ENCODE measurements around the gene RNF4. TPM values are rescaled to one million over a fixed set of nuclear protein-coding genes. Genes with fewer than 3 reads are reported as not detected.
"Not testable (repeated sequence)": the region's sequence is repeated elsewhere in the genome, so short reads cannot be mapped to it uniquely, and the experiment has no call there.

Gene RNF4
- total RNA-seq, 4 donors from 2014 or later = 33.2 to 49.0 (median 40.7) TPM

DNA sequence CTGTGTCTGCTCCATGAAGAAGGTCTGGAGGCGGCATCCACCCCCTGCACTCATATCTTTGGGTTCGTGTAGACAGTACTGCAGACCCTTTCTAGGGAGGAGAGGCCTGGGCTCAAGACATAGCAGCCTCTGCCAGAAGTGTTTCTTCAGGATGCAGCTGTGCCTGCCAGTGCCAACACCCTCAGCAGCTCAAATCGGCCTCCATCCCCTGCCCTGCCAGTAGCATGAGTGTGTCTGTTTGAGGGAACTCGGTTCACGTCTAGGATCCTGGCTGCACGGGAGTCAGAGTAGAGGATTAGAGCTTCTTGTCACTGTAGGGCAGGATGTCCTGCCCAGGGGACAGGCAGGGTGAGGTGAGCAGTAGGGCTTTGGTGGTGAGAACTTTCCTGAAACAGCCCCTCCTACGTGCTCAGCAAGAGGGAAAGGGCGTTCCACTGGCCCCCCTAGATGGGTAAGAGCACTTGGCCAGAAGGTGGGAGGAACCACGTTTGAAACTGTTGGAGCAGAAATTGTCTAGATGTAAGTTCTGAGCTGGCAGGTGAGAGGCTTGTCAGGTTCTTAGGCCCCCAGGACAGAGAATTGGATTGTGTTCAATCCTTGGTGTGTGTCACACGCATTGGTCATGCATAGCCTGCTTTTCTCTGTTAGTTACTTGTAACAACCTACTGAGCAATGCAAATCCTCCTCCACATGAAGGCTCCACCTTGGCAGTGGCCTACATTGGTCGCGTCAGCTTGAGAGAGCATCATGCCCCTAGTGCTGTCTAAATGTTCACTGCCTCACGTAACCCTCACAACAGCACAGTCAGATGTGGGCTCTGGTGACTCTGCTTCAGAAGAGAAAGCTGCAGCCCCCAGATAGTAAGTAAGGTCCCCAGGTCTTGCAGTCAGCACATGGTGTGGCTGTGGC is 41.7 kb downstream of the RNF4 start:
- Histone ChIP-seq H3K9me3 (no peaks in the 10 kb centered on the region), H3K4me3 (no peak overlapping the region), H3K36me3 (peaks cover 35 to 89% (median 83%) of the 10 kb centered on the region in 4 donors), H3K4me1 (peaks cover 4 to 13% (median 7%) of the 10 kb centered on the region in 4 donors), H3K27me3 (no peaks in the 10 kb centered on the region), H3K27ac (replicated peaks in 1 of 4) (no peak overlapping the region)
- TF ChIP-seq POLR2A (IDR thresholded peaks at IDR 0.05; ENCODE audit: low read depth) = no peak
- TF ChIP-seq, protein P1, sequence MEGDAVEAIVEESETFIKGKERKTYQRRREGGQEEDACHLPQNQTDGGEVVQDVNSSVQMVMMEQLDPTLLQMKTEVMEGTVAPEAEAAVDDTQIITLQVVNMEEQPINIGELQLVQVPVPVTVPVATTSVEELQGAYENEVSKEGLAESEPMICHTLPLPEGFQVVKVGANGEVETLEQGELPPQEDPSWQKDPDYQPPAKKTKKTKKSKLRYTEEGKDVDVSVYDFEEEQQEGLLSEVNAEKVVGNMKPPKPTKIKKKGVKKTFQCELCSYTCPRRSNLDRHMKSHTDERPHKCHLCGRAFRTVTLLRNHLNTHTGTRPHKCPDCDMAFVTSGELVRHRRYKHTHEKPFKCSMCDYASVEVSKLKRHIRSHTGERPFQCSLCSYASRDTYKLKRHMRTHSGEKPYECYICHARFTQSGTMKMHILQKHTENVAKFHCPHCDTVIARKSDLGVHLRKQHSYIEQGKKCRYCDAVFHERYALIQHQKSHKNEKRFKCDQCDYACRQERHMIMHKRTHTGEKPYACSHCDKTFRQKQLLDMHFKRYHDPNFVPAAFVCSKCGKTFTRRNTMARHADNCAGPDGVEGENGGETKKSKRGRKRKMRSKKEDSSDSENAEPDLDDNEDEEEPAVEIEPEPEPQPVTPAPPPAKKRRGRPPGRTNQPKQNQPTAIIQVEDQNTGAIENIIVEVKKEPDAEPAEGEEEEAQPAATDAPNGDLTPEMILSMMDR (IDR thresholded peaks at IDR 0.05) = no peak
- no peak for TF ChIP-seq POLR2AphosphoS5 (IDR thresholded peaks at IDR 0.05)
- 86% methylated on average over 12 of the region's 13 CpGs for WGBS
- no peak for DNase-seq (ENCODE audit: extremely low spot score)
- intact Hi-C loops (cut with DNase I) = no loop called here

DNA sequence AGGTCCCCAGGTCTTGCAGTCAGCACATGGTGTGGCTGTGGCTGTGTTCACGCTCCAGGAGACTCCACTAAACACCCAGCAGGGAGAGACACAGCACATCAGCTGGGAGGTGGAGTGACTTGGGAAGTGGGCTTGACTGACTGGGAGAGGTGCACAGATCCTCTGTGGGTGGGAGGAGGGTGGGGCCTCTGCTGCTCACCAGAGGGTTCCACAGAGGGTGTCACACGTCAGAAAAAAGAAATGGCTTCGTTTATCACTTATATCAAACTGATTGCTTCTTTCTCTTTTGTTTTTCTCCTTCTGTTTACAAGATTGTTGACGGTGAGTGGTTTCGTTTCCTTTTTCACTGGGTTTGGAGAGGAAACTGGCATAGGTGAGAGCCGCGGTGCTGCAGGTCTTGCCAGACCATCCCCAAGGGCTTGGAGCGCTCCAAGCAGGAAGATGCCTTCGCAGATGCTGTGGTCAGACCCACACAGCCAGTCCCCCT is 42.8 kb downstream of the RNF4 start:
- 68% methylated on average over 8 of the region's 9 CpGs for WGBS
- Histone ChIP-seq H3K9me3 (no peaks in the 10 kb centered on the region), H3K36me3 (peaks cover 35 to 91% (median 79%) of the 10 kb centered on the region in 4 donors), H3K27ac (replicated peaks in 1 of 4) (no peak overlapping the region), H3K4me1 (peaks cover 12 to 24% (median 15%) of the 10 kb centered on the region in 4 donors), H3K27me3 (no peaks in the 10 kb centered on the region), H3K4me3 (no peak overlapping the region)
- no peak for TF ChIP-seq POLR2AphosphoS5 (IDR thresholded peaks at IDR 0.05)
- TF ChIP-seq, protein P1 (IDR thresholded peaks at IDR 0.05) = no peak
- no peak for TF ChIP-seq EP300 (IDR thresholded peaks at IDR 0.05)
- TF ChIP-seq POLR2A (IDR thresholded peaks at IDR 0.05; ENCODE audit: low read depth) = no peak
- DNase-seq (ENCODE audit: extremely low spot score) = no peak
- intact Hi-C loops (cut with DNase I) = no loop called here

DNA sequence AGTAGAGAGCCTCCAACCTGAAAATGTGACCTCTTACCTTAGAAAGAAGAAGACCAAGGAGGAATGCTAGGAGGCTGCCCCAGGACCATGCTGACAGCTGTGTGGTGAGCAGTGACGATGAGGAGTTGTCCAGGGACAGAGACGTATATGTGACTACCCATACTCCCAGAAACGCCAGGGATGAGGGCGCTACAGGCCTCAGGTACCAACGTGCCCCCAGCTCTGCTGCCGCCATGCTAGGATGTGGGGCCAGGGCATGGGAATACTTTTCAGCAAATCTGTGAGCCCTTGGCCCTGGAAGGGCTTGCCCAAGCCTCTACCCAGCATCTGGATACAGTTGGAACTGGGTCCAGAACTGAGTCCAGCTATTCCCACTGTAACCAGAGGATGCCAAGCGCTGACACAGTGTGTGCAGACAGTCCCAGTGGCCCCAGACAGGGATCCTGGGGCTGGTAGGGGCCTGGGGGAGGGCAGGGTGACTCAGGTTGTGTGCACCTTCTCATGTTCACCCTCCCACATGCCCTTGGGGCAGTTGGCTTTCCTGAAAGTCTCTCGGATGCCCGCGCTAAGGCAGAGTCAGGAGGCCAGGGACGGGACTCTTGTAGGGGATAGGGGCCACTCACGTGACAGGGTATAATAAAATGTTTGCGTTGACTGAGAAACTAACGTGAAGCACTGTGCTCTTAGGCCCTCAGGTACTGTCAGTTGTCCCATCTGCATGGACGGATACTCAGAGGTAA is 43.7 kb downstream of the RNF4 start:
- Histone ChIP-seq H3K36me3 (peaks cover 35 to 82% (median 73%) of the 10 kb centered on the region in 4 donors), H3K4me1 (peaks cover 12 to 25% (median 15%) of the 10 kb centered on the region in 4 donors), H3K27me3 (no peaks in the 10 kb centered on the region), H3K4me3 (no peak overlapping the region), H3K27ac (replicated peaks in 1 of 4) (no peak overlapping the region), H3K9me3 (no peaks in the 10 kb centered on the region)
- intact Hi-C loops (cut with DNase I) = no loop called here
- no peak for DNase-seq (ENCODE audit: extremely low spot score)
- 93% methylated on average over 10 of the region's 15 CpGs for WGBS
- TF ChIP-seq, protein P1 (IDR thresholded peaks at IDR 0.05) = no peak
- no peak for TF ChIP-seq EP300 (IDR thresholded peaks at IDR 0.05)
- no peak for TF ChIP-seq POLR2AphosphoS5 (IDR thresholded peaks at IDR 0.05)
- no peak for TF ChIP-seq POLR2A (IDR thresholded peaks at IDR 0.05; ENCODE audit: low read depth)

DNA sequence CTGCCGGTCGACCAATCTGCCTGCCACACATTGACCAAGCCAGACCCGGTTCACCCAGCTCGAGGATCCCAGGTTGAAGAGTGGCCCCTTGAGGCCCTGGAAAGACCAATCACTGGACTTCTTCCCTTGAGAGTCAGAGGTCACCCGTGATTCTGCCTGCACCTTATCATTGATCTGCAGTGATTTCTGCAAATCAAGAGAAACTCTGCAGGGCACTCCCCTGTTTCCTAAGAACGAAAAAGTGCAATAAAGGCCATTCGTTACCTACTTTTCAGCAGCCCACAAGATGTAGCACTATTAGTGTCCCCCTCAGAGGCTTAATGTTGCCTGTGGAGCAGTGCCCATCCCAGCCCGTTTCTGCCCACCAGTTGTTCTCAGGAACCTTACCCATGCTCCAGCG is 45.3 kb downstream of the RNF4 start:
- H3K27ac ChIP-seq (replicated peaks in 1 of 4); DNase-seq (ENCODE audit: extremely low spot score); H3K27me3 ChIP-seq; H3K9me3 ChIP-seq; H3K4me3 ChIP-seq; intact Hi-C loops (cut with DNase I): not testable (repeated sequence)
- Histone ChIP-seq H3K4me1 (peaks cover 12 to 25% (median 15%) of the 10 kb centered on the region in 4 donors), H3K36me3 (peaks cover 33 to 69% (median 60%) of the 10 kb centered on the region in 4 donors)
- WGBS = 87% methylated on average over 5 of the region's 9 CpGs

DNA sequence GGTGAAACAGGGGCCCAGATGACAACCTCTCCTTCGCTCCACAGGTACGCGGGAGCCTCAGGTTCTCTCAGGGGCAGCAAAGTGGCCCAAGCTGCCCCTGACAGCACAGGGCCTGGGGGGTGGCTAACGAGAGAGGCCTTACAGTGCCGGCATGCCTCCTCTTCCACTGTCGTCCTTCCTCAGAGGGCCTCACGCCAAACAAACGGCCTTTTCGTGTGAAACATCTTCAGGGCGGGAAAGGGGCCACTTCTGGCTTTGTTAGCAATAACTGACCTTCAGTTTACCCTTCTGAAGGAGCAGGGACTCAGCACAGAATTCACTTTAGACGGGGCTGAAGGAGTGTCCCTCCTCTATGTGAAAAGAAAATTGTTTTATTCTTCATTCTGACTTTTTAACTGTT is 46.0 kb downstream of the RNF4 start:
- DNase-seq (ENCODE audit: extremely low spot score); H3K27me3 ChIP-seq; H3K9me3 ChIP-seq; intact Hi-C loops (cut with DNase I); H3K4me3 ChIP-seq: not testable (repeated sequence)
- 73% methylated on average over 8 of the region's 11 CpGs for WGBS
- Histone ChIP-seq H3K27ac (replicated peaks in 1 of 4) (peak overlapping the region in 1 of 4 donors; percentile 14), H3K36me3 (peaks cover 27 to 61% (median 52%) of the 10 kb centered on the region in 4 donors), H3K4me1 (peaks cover 12 to 25% (median 15%) of the 10 kb centered on the region in 4 donors)
